HCT116 (cell line): ENCODE results near the gene LRRC4B. TPM values are rescaled to one million over a fixed set of nuclear protein-coding genes. Genes with fewer than 3 reads are reported as not detected.

Source experiments
- ATAC-seq: fragments of 200-7000 bp; cut with Tn5 transposase; 2 replicates; pipeline ENCODE4 v1.9.1; 2020; ENCODE audit warnings: mild to moderate bottlenecking, moderate library complexity
- BruUV-seq: library from RNA; stranded (reverse); fragments of 400-500 nt; replicated peaks from 2 replicates; lab custom pipeline; 2021; lab: Mats Ljungman, UMichigan
- CTCF ChIA-PET: fragments of 300-600 bp; sonication (Branson Sonifier 250); formaldehyde crosslinking; loops from one replicate; lab custom pipeline; 2021; ENCODE audit warnings: antibody characterized with exemption; lab: Charles Lee
- POLR2A ChIA-PET: fragments of 300-600, 350-600 bp; sonication (Branson Sonifier 250); formaldehyde crosslinking; loops from one replicate; lab custom pipeline; 2021; ENCODE audit warnings: antibody characterized with exemption; lab: Charles Lee
- RAD21 ChIA-PET, 2 experiments: fragments of 300-600 bp; sonication (Branson Sonifier 250); formaldehyde crosslinking; loops; one replicate each; lab custom pipeline; 2023; ENCODE audit warnings: low total read pairs in 2 of 2; ENCODE audit not compliant: uncharacterized antibody in 2 of 2, unreplicated experiment in 2 of 2, low non-redundant PET in 1 of 2; lab: Charles Lee
- DNase-seq: peaks from one replicate; pipeline ENCODE4 v3.0.0-alpha.2; 2010; ENCODE audit warnings: low read depth, low spot score
- H2AFZ ChIP-seq: fragments of 200-600 bp; shearing (Covaris generic), sonication (generic); 2 replicates; pipeline ENCODE4 v1.6.1; 2017; ENCODE audit warnings: low read depth, mixed run types, mixed read lengths, antibody characterized with exemption, low read length; ENCODE audit not compliant: poor library complexity, severe bottlenecking
- H3K27ac ChIP-seq: 2 replicates; pipeline ENCODE4 v1.5.1; 2012; ENCODE audit warnings: low read depth, low read length
- H3K27me3 ChIP-seq: fragments of 200-600 bp; sonication (generic); 2 replicates; pipeline ENCODE4 v1.6.1; 2016; ENCODE audit warnings: mixed run types, low read length, mixed read lengths; ENCODE audit not compliant: insufficient read depth
- H3K36me3 ChIP-seq, 2 experiments: fragments of 200-500 bp in 1 of 2; fragments of 200-600 bp in 1 of 2; sonication (Bioruptor generic) in 1 of 2; sonication (generic) in 1 of 2; 2 replicates each; pipeline versions ENCODE4 v1.5.1 to v1.6.1; 2014 to 2016; ENCODE audit warnings: low read length in 2 of 2, inconsistent platforms in 1 of 2, mixed read lengths in 1 of 2, mixed run types in 1 of 2; ENCODE audit not compliant: insufficient read depth in 2 of 2, control insufficient read depth in 1 of 2
- H3K4me1 ChIP-seq, 2 experiments: fragments of 200-600 bp in 1 of 2; sonication (generic) in 1 of 2; 2 replicates each; pipeline versions ENCODE4 v1.5.1 to v1.6.1; 2012 to 2017; ENCODE audit warnings: low read length in 2 of 2, inconsistent platforms in 1 of 2, mild to moderate bottlenecking in 1 of 2, mixed read lengths in 1 of 2, mixed run types in 1 of 2, moderate library complexity in 1 of 2; ENCODE audit not compliant: insufficient read depth in 2 of 2, control insufficient read depth in 1 of 2
- H3K4me2 ChIP-seq: fragments of 200-600 bp; sonication (generic); 2 replicates; pipeline ENCODE4 v1.6.1; 2017; ENCODE audit warnings: mixed run types, low read length, mixed read lengths
- H3K4me3 ChIP-seq, 2 experiments: fragments of 200-600 bp in 1 of 2; sonication (generic) in 1 of 2; replicated peaks in 1 of 2; 2 replicates each; pipeline ENCODE4 v1.5.1; 2011 to 2016; ENCODE audit warnings: low read length in 2 of 2, control low read depth in 1 of 2, low read depth in 1 of 2, mild to moderate bottlenecking in 1 of 2, mixed read lengths in 1 of 2, mixed run types in 1 of 2
- H3K79me2 ChIP-seq: fragments of 200-600 bp; sonication (generic); 2 replicates; pipeline ENCODE4 v1.6.1; 2017; ENCODE audit warnings: mild to moderate bottlenecking, mixed run types, low read length, moderate library complexity, mixed read lengths; ENCODE audit not compliant: insufficient read depth
- H3K9ac ChIP-seq: fragments of 200-600 bp; sonication (generic); 2 replicates; pipeline ENCODE4 v1.6.1; 2016; ENCODE audit warnings: low read length, mixed read lengths
- H3K9me2 ChIP-seq: fragments of 200-600 bp; sonication (generic), shearing (Covaris generic); 2 replicates; pipeline ENCODE4 v1.6.1; 2017; ENCODE audit warnings: mixed run types, mild to moderate bottlenecking, moderate library complexity; ENCODE audit not compliant: insufficient read depth
- H3K9me3 ChIP-seq, 2 experiments: fragments of 200-500 bp in 1 of 2; fragments of 200-600 bp in 1 of 2; sonication (Bioruptor generic) in 1 of 2; sonication (generic) in 1 of 2; 2 replicates each; pipeline ENCODE4 v1.6.1; 2014 to 2017; ENCODE audit warnings: low read length in 2 of 2, mixed read lengths in 2 of 2, inconsistent platforms in 1 of 2, low read depth in 1 of 2, mild to moderate bottlenecking in 1 of 2, mixed run types in 1 of 2, moderate library complexity in 1 of 2; ENCODE audit not compliant: control insufficient read depth in 1 of 2, insufficient read depth in 1 of 2
- H4K20me1 ChIP-seq: fragments of 200-600 bp; sonication (generic), shearing (Covaris generic); 2 replicates; pipeline ENCODE4 v1.6.1; 2017; ENCODE audit warnings: mixed run types, mild to moderate bottlenecking, moderate library complexity; ENCODE audit not compliant: insufficient read depth
- ATF3 ChIP-seq: IDR thresholded peaks from 2 replicates; pipeline ENCODE4 v1.6.1; 2012
- CBX3 ChIP-seq: IDR thresholded peaks from 2 replicates; pipeline ENCODE4 v1.6.1; 2012; ENCODE audit warnings: low read depth
- CEBPB ChIP-seq: IDR thresholded peaks from 2 replicates; pipeline ENCODE4 v1.6.1; 2012; ENCODE audit warnings: low read depth
- EZH2 ChIP-seq: fragments of 200-600 bp; sonication (generic); IDR thresholded peaks from 2 replicates; pipeline ENCODE4 v1.6.1; 2017; ENCODE audit warnings: antibody characterized with exemption, mixed run types
- EZH2phosphoT487 ChIP-seq: fragments of 200-600 bp; IDR thresholded peaks from 2 replicates; pipeline ENCODE4 v1.6.1; 2018; ENCODE audit warnings: antibody characterized with exemption, borderline replicate concordance
- FOSL1 ChIP-seq: IDR thresholded peaks from 2 replicates; pipeline ENCODE4 v1.6.1; 2012; ENCODE audit warnings: low read depth
- JUND ChIP-seq: IDR thresholded peaks from 2 replicates; pipeline ENCODE4 v1.6.1; 2012
- MAX ChIP-seq: IDR thresholded peaks from 2 replicates; pipeline ENCODE4 v1.6.1; 2012
- POLR2A ChIP-seq: IDR thresholded peaks from 2 replicates; pipeline ENCODE4 v1.7.0; 2011; ENCODE audit warnings: borderline replicate concordance; ENCODE audit not compliant: insufficient read depth, insufficient read length; ENCODE audit errors: extremely low read depth
- RAD21 ChIP-seq: IDR thresholded peaks from 2 replicates; pipeline ENCODE4 v1.6.1; 2012; ENCODE audit warnings: low read depth, mild to moderate bottlenecking
- REST ChIP-seq: IDR thresholded peaks from 2 replicates; pipeline ENCODE4 v1.6.1; 2012; ENCODE audit warnings: low read depth
- SRF ChIP-seq: IDR thresholded peaks from 2 replicates; pipeline ENCODE4 v1.6.1; 2012; ENCODE audit warnings: low read depth
- TCF7L2 ChIP-seq: IDR thresholded peaks from 2 replicates; pipeline ENCODE4 v1.7.0; 2011; ENCODE audit warnings: borderline replicate concordance, inconsistent platforms; ENCODE audit not compliant: insufficient read depth, insufficient read length; ENCODE audit errors: extremely low read depth
- YY1 ChIP-seq: IDR thresholded peaks from 2 replicates; pipeline ENCODE4 v1.6.1; 2011; ENCODE audit warnings: low read length, low read depth, moderate library complexity, mild to moderate bottlenecking; ENCODE audit not compliant: insufficient replicate concordance; ENCODE audit errors: extremely low read depth
- ZBTB33 ChIP-seq: IDR thresholded peaks from 2 replicates; pipeline ENCODE4 v1.6.1; 2011; ENCODE audit warnings: mild to moderate bottlenecking, low read length, moderate library complexity; ENCODE audit not compliant: insufficient replicate concordance; ENCODE audit errors: extremely low read depth
- ZFX ChIP-seq: fragments of 450-650 bp; IDR thresholded peaks from 2 replicates; pipeline ENCODE4 v1.6.1; 2017
- ZNF274 ChIP-seq: fragments of 200-500 bp; sonication (Bioruptor generic); IDR thresholded peaks from 2 replicates; pipeline ENCODE4 v1.6.1; 2014; ENCODE audit warnings: mild to moderate bottlenecking, low read depth, low read length, inconsistent platforms
- intact Hi-C: fragments of 100-400 bp; cut with micrococcal nuclease; formaldehyde crosslinking; loops from 2 replicates; pipeline ENCODE4 v1.10.0; 2022
- total RNA-seq: library from RNA; stranded (reverse); gene quantifications from one replicate; pipeline ENCODE4 v1.2.1, GENCODE V29; 2021; ENCODE audit not compliant: unreplicated experiment

Gene LRRC4B
- total RNA-seq, 1 experiment from 2014 or later: 0.89 TPM

GRCh38 chr19:50494186-50495019 lies 73.8 kb downstream of the LRRC4B start:
- Histone ChIP-seq H3K4me3 (no peak overlapping the region), H3K9me3 (no peaks in the 10 kb centered on the region), H3K4me2 (no peak overlapping the region), H3K4me1 (peaks cover 12 to 29% of the 10 kb centered on the region in 2 experiments), H3K27me3 (no peaks in the 10 kb centered on the region), H3K9ac (no peak overlapping the region), H3K36me3 (no peaks in the 10 kb centered on the region), H3K9me2 (no peaks in the 10 kb centered on the region), H3K79me2 (no peaks in the 10 kb centered on the region), H4K20me1 (no peaks in the 10 kb centered on the region), H3K27ac (no peak overlapping the region), H2AFZ (no peak overlapping the region)
- no TSS peak for BruUV-seq
- intact Hi-C loops: no loop called here
- ChIA-PET CTCF (no interaction called here), POLR2A (no interaction called here), RAD21 (no interaction called here)
- ATAC-seq (no peak), DNase-seq (no peak)
- TF ChIP-seq EZH2phosphoT487 (no peak), TCF7L2 (no peak), ZFX (no peak), CBX3 (no peak), POLR2A (no peak), MAX (no peak), RAD21 (no peak), ZBTB33 (no peak), SRF (no peak), ATF3 (no peak), ZNF274 (no peak), CEBPB (no peak), YY1 (no peak), EZH2 (no peak), REST (no peak), FOSL1 (no peak), JUND (no peak)
